H9 (cell line): Measurements from ENCODE around the gene KBTBD2. TPM values are rescaled to one million over a fixed set of nuclear protein-coding genes. Genes with fewer than 3 reads are reported as not detected.

ENCODE experiments used
- DNase-seq: peaks from one replicate; pipeline ENCODE4 v3.0.0-alpha.2; 2017
- H2AFZ ChIP-seq: one replicate; pipeline ENCODE4 v1.6.1; 2013; ENCODE audit warnings: mild to moderate bottlenecking, low read length, control low read depth, moderate library complexity
- H2AK5ac ChIP-seq: 2 replicates; pipeline ENCODE4 v1.6.1; 2013; ENCODE audit warnings: low read length, control low read depth, mixed read lengths; ENCODE audit not compliant: insufficient read length
- H2BK120ac ChIP-seq: one replicate; pipeline ENCODE4 v1.6.1; 2013; ENCODE audit warnings: low read depth, mild to moderate bottlenecking, low read length, control low read depth, inconsistent platforms; ENCODE audit not compliant: poor library complexity, severe bottlenecking
- H2BK12ac ChIP-seq: 2 replicates; pipeline ENCODE4 v1.6.1; 2013; ENCODE audit warnings: low read length, control low read depth, mixed read lengths, low read depth; ENCODE audit not compliant: insufficient read length
- H2BK15ac ChIP-seq: 2 replicates; pipeline ENCODE4 v1.6.1; 2013; ENCODE audit warnings: low read depth, low read length, control low read depth
- H2BK20ac ChIP-seq: one replicate; pipeline ENCODE4 v1.6.1; 2013; ENCODE audit warnings: low read depth, mild to moderate bottlenecking, low read length, control low read depth, inconsistent platforms; ENCODE audit not compliant: poor library complexity, severe bottlenecking
- H2BK5ac ChIP-seq: 2 replicates; pipeline ENCODE4 v1.6.1; 2013; ENCODE audit warnings: low read length, control low read depth, mixed read lengths; ENCODE audit not compliant: insufficient read length
- H3K14ac ChIP-seq: 2 replicates; pipeline ENCODE4 v1.6.1; 2013; ENCODE audit warnings: low read length, control low read depth; ENCODE audit not compliant: insufficient read depth
- H3K18ac ChIP-seq: 2 replicates; pipeline ENCODE4 v1.6.1; 2013; ENCODE audit warnings: low read depth, mild to moderate bottlenecking, mixed read lengths, low read length, control low read depth; ENCODE audit not compliant: insufficient read length
- H3K23ac ChIP-seq: 2 replicates; pipeline ENCODE4 v1.6.1; 2013; ENCODE audit warnings: low read length, control low read depth, mixed read lengths, low read depth; ENCODE audit not compliant: insufficient read length
- H3K23me2 ChIP-seq: 2 replicates; pipeline ENCODE4 v1.6.1; 2013; ENCODE audit warnings: low read depth, mild to moderate bottlenecking, mixed read lengths, low read length, control low read depth; ENCODE audit not compliant: insufficient read length, poor library complexity, severe bottlenecking
- H3K27ac ChIP-seq: 2 replicates; pipeline ENCODE4 v1.5.1; 2013; ENCODE audit warnings: low read length, control low read depth, mixed read lengths, low read depth; ENCODE audit not compliant: insufficient read length
- H3K27me3 ChIP-seq: 2 replicates; pipeline ENCODE4 v1.6.1; 2013; ENCODE audit warnings: low read length, control low read depth, inconsistent platforms; ENCODE audit not compliant: insufficient read depth
- H3K4ac ChIP-seq: 2 replicates; pipeline ENCODE4 v1.6.1; 2013; ENCODE audit warnings: low read depth, mild to moderate bottlenecking, control low read depth, inconsistent platforms, low read length, moderate library complexity
- H3K4me1 ChIP-seq: 2 replicates; pipeline ENCODE4 v1.6.1; 2013; ENCODE audit warnings: low read length, control low read depth, inconsistent platforms; ENCODE audit not compliant: insufficient read depth
- H3K4me2 ChIP-seq: 2 replicates; pipeline ENCODE4 v1.6.1; 2013; ENCODE audit warnings: low read length, control low read depth, mixed read lengths; ENCODE audit not compliant: insufficient read length, insufficient read depth
- H3K56ac ChIP-seq: 2 replicates; pipeline ENCODE4 v1.6.1; 2013; ENCODE audit warnings: low read depth, mild to moderate bottlenecking, mixed read lengths, low read length, control low read depth; ENCODE audit not compliant: insufficient read length
- H3K79me1 ChIP-seq: 2 replicates; pipeline ENCODE4 v1.6.1; 2013; ENCODE audit warnings: low read depth, mild to moderate bottlenecking, moderate library complexity, low read length, control low read depth, inconsistent platforms; ENCODE audit not compliant: insufficient read depth, poor library complexity, severe bottlenecking
- H3K79me2 ChIP-seq: 2 replicates; pipeline ENCODE4 v1.6.1; 2013; ENCODE audit warnings: low read length, control low read depth, inconsistent platforms; ENCODE audit not compliant: insufficient read depth
- H3K9ac ChIP-seq: 2 replicates; pipeline ENCODE4 v1.6.1; 2013; ENCODE audit warnings: low read length, control low read depth, mixed read lengths; ENCODE audit not compliant: insufficient read length; ENCODE audit errors: extremely low read depth
- H3K9me3 ChIP-seq: one replicate; pipeline ENCODE4 v1.6.1; 2013; ENCODE audit warnings: low read depth, low read length, inconsistent platforms; ENCODE audit not compliant: control insufficient read depth
- H3T11ph ChIP-seq: one replicate; pipeline ENCODE4 v1.6.1; 2013; ENCODE audit warnings: mild to moderate bottlenecking, low read length, control low read depth, inconsistent platforms
- H4K20me1 ChIP-seq: one replicate; pipeline ENCODE4 v1.6.1; 2013; ENCODE audit not compliant: control insufficient read depth, insufficient read length, insufficient read depth
- H4K5ac ChIP-seq: 2 replicates; pipeline ENCODE4 v1.6.1; 2013; ENCODE audit warnings: low read depth, mild to moderate bottlenecking, mixed read lengths, low read length, control low read depth; ENCODE audit not compliant: insufficient read length
- H4K8ac ChIP-seq: replicated peaks from 2 replicates; pipeline ENCODE4 v1.6.1; 2013; ENCODE audit warnings: low read length, control low read depth, mixed read lengths, low read depth; ENCODE audit not compliant: insufficient read length
- H4K91ac ChIP-seq: 2 replicates; pipeline ENCODE4 v1.6.1; 2013; ENCODE audit warnings: low read depth, mild to moderate bottlenecking, moderate library complexity, mixed read lengths, low read length, control low read depth; ENCODE audit not compliant: insufficient read length
- H3K27ac Mint-ChIP-seq, 3 experiments: 2 replicates in 2 of 3; 3 replicates in 1 of 3; pipeline ENCODE4 v1.8.0; 2020 to 2021; ENCODE audit warnings: mixed read lengths in 3 of 3, mild to moderate bottlenecking in 1 of 3, moderate library complexity in 1 of 3
- H3K27me3 Mint-ChIP-seq: 2 replicates; pipeline ENCODE4 v1.8.0; 2021; ENCODE audit warnings: low read depth, mild to moderate bottlenecking, moderate library complexity, mixed read lengths
- H3K36me3 Mint-ChIP-seq, 3 experiments: 2 replicates in 2 of 3; 3 replicates in 1 of 3; pipeline ENCODE4 v1.8.0; 2020 to 2021; ENCODE audit warnings: low read depth in 3 of 3, mixed read lengths in 3 of 3; ENCODE audit not compliant: insufficient read depth in 1 of 3
- H3K4me1 Mint-ChIP-seq, 2 experiments: 2 replicates each; pipeline ENCODE4 v1.8.0; 2020; ENCODE audit warnings: mixed read lengths in 2 of 2
- H3K4me3 Mint-ChIP-seq, 2 experiments: 2 replicates in 1 of 2; 3 replicates in 1 of 2; pipeline ENCODE4 v1.8.0; 2020 to 2021; ENCODE audit warnings: mild to moderate bottlenecking in 2 of 2, mixed read lengths in 2 of 2, moderate library complexity in 1 of 2
- H3K9me3 Mint-ChIP-seq, 2 experiments: 2 replicates in 1 of 2; 3 replicates in 1 of 2; pipeline ENCODE4 v1.8.0; 2020; ENCODE audit warnings: mild to moderate bottlenecking in 2 of 2, mixed read lengths in 2 of 2, moderate library complexity in 1 of 2
- WGBS: extraction: QIAGEN DNeasy Blood & Tissue Kit; methylation state at CpG from one replicate; pipeline ENCODE4 v1.1.7; 2013; ENCODE audit warnings: missing lambda C conversion rate, low lambda C conversion rate, mixed read lengths; ENCODE audit not compliant: insufficient read length; ENCODE audit errors: extremely low coverage; 5-methylcytosine and 5-hydroxymethylcytosine counted together
- total RNA-seq: library from RNA; stranded (reverse); gene quantifications from 2 replicates; pipeline ENCODE4 v1.2.1, GENCODE V29; 2021
- TF ChIP-seq, protein P1 (sequence below): fragments of 200-600 bp; sonication (generic); conservative IDR thresholded peaks from 3 replicates; pipeline ENCODE4 v1.8.0; 2021; ENCODE audit warnings: antibody characterized with exemption, mild to moderate bottlenecking

Gene KBTBD2
- total RNA-seq, 1 experiment from 2014 or later = 34.2 TPM

DNA sequence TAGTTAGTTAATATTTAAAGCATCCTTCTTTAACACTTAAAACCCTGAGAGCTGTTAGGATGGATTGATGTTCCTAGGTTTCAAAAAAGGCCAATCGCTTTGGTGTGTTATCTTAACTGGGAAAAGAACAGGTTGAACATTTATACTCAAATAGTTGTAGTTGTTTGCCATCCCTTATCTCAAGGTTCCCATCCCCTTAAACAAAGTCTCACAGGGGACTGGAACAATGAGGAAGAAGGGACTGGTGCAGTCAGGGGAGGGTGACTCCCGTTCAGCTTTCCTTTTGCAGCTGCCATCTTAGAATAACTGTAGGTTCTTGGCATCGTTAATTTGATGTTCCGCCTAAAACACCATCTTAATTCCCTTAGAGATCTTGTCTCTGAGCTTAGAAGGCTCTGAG, 2.6 kb upstream of the KBTBD2 start:
- no peak overlapping the region for H2AK5ac ChIP-seq
- no peak overlapping the region for H3K56ac ChIP-seq
- no peaks in the 10 kb centered on the region for H4K20me1 ChIP-seq
- no peak overlapping the region for H2BK15ac ChIP-seq
- H2BK120ac ChIP-seq = no peak overlapping the region
- no peak overlapping the region for H3K23ac ChIP-seq
- no peak overlapping the region for H4K8ac ChIP-seq
- Mint-ChIP-seq H3K36me3 (no peaks in the 10 kb centered on the region; a peak in 2 of 7 replicates), H3K27ac (no peak overlapping the region), H3K27me3 (peaks cover 24% of the 10 kb centered on the region), H3K4me1 (peaks cover 22 to 24% of the 10 kb centered on the region in 2 experiments), H3K9me3 (no peaks in the 10 kb centered on the region; a peak in 2 of 5 replicates), H3K4me3 (no peak overlapping the region)
- TF ChIP-seq, protein P1, sequence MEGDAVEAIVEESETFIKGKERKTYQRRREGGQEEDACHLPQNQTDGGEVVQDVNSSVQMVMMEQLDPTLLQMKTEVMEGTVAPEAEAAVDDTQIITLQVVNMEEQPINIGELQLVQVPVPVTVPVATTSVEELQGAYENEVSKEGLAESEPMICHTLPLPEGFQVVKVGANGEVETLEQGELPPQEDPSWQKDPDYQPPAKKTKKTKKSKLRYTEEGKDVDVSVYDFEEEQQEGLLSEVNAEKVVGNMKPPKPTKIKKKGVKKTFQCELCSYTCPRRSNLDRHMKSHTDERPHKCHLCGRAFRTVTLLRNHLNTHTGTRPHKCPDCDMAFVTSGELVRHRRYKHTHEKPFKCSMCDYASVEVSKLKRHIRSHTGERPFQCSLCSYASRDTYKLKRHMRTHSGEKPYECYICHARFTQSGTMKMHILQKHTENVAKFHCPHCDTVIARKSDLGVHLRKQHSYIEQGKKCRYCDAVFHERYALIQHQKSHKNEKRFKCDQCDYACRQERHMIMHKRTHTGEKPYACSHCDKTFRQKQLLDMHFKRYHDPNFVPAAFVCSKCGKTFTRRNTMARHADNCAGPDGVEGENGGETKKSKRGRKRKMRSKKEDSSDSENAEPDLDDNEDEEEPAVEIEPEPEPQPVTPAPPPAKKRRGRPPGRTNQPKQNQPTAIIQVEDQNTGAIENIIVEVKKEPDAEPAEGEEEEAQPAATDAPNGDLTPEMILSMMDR = no peak
- no peak overlapping the region for H3T11ph ChIP-seq
- no peak overlapping the region for H3K4ac ChIP-seq
- H3K27me3 ChIP-seq = no peaks in the 10 kb centered on the region
- H2BK5ac ChIP-seq = no peak overlapping the region
- no peaks in the 10 kb centered on the region for H3K9me3 ChIP-seq
- H3K9ac ChIP-seq = no peak overlapping the region
- H4K5ac ChIP-seq = no peak overlapping the region
- no peak overlapping the region for H3K14ac ChIP-seq
- H3K4me2 ChIP-seq = no peak overlapping the region
- DNase-seq = no peak
- no CpG with 5 or more reads among the region's 4 CpGs for WGBS
- H3K79me2 ChIP-seq = peaks cover 13% of the 10 kb centered on the region; the same call in 1 of the 2 replicates
- peaks cover 11% of the 10 kb centered on the region for H3K23me2 ChIP-seq
- H3K4me1 ChIP-seq = no peaks in the 10 kb centered on the region
- no peak overlapping the region for H2AFZ ChIP-seq
- H3K18ac ChIP-seq = no peak overlapping the region
- no peak overlapping the region for H2BK20ac ChIP-seq
- H3K79me1 ChIP-seq = no peaks in the 10 kb centered on the region
- no peak overlapping the region for H2BK12ac ChIP-seq
- H3K27ac ChIP-seq = no peak overlapping the region
- H4K91ac ChIP-seq = no peak overlapping the region
